T-helper 22 cell (primary cell): ENCODE measurements around the gene NXN.
"Not testable (repeated sequence)": the region's sequence is repeated elsewhere in the genome, so short reads cannot be mapped to it uniquely, and the experiment has no call there.

ENCODE experiments used
- DNase-seq: peaks from one replicate; pipeline ENCODE4 v3.0.0-alpha.2; 2020; ENCODE audit warnings: low read depth

NXN gene

GRCh38 chr17:830381-830780 is 149.2 kb downstream of the NXN start:
- DNase-seq: no peak

GRCh38 chr17:829614-830013 is 150.0 kb downstream of the NXN start:
- not testable (repeated sequence) for DNase-seq

GRCh38 chr17:828761-829160 is 150.8 kb downstream of the NXN start:
- no peak for DNase-seq

- DNase-seq: no peak
Observed at GRCh38 chr17:826778-827177, 152.8 kb downstream of the NXN start.

GRCh38 chr17:825216-825615 is 154.4 kb downstream of the NXN start:
- DNase-seq: no peak

- no peak for DNase-seq
Observed at GRCh38 chr17:824378-824777, 155.2 kb downstream of the NXN start.

- DNase-seq: no peak
Observed at GRCh38 chr17:823501-823902, 156.1 kb downstream of the NXN start.

GRCh38 chr17:819251-819650 is 160.3 kb downstream of the NXN start:
- DNase-seq: no peak

GRCh38 chr17:814371-814770 is 165.2 kb downstream of the NXN start:
- DNase-seq: no peak

GRCh38 chr17:812638-813204 is 166.9 kb downstream of the NXN start:
- DNase-seq: no peak

- no peak for DNase-seq
Observed at GRCh38 chr17:811051-811784, 168.4 kb downstream of the NXN start.

GRCh38 chr17:807523-808294 is 171.9 kb downstream of the NXN start:
- no peak for DNase-seq

- no peak for DNase-seq
Observed at GRCh38 chr17:806781-807522, 172.6 kb downstream of the NXN start.

GRCh38 chr17:806346-806745 is 173.2 kb downstream of the NXN start:
- no peak for DNase-seq

- not testable (repeated sequence) for DNase-seq
Observed at GRCh38 chr17:805886-806285, 173.7 kb downstream of the NXN start.

- DNase-seq: no peak
Observed at GRCh38 chr17:804541-805435, 174.8 kb downstream of the NXN start.

GRCh38 chr17:802901-803881 is 176.4 kb downstream of the NXN start:
- no peak for DNase-seq

- no peak for DNase-seq
Observed at GRCh38 chr17:802481-802880, 177.1 kb downstream of the NXN start.

GRCh38 chr17:801660-802059 is 177.9 kb downstream of the NXN start:
- no peak for DNase-seq
